ENCODE measurements around the gene BBOX1. TPM values are rescaled to one million over a fixed set of nuclear protein-coding genes. Genes with fewer than 3 reads are reported as not detected.

The BBOX1 gene
- total and polyA plus RNA-seq, 2 of the 8 experiments (the other 6 are each of a cell fraction or from before 2014, with no cell fraction given): not detected

- CTCF ChIA-PET (ENCODE audit: partially characterized antibody): interaction anchor here (0.6 to 1.0 kb wide), 9 partner anchors 13 to 396 kb away, joined by 3 to 5 read pairs (median 3); partner anchors contain the start of genes BBOX1 and FIBIN
- H3K27me3 ChIP-seq (replicated peaks in 1 of 4; ENCODE audit: control insufficient read depth in 3 of 4, extremely low read depth in 1 of 4, insufficient read depth in 3 of 4, low read length in 3 of 4): no peaks in the 10 kb centered on the region
- H3K4me2 ChIP-seq (ENCODE audit: insufficient read depth in 1 of 2, low read depth in 2 of 2, low read length in 2 of 2): no peak overlapping the region
- no peak for TF ChIP-seq ZNF274 (IDR thresholded peaks at IDR 0.05; ENCODE audit: borderline replicate concordance, extremely low read depth, low read length)
- TF ChIP-seq TAF1 (IDR thresholded peaks at IDR 0.05; ENCODE audit: low read depth, low read length): no peak
- peak in 1 of 3 experiments; percentile 5; a peak in 2 of 4 replicates for TF ChIP-seq CTCF (IDR thresholded peaks at IDR 0.05; ENCODE audit: control extremely low read depth in 1 of 3, insufficient read depth in 1 of 3, low read depth in 1 of 3, low read length in 3 of 3)
Observed at GRCh38 chr11:27124514-27125264, 84.1 kb downstream of the BBOX1 start.

More at GRCh38 chr11:27124514-27125264, 84.1 kb downstream of the BBOX1 start:
- H3K79me2 ChIP-seq (ENCODE audit: control insufficient read depth in 1 of 2, insufficient read depth in 2 of 2, low read length in 2 of 2): no peaks in the 10 kb centered on the region
- no peak overlapping the region for H2AK5ac ChIP-seq (ENCODE audit: low read depth, low read length)
- H3K79me1 ChIP-seq (ENCODE audit: low read depth, low read length): no peaks in the 10 kb centered on the region
- H2BK15ac ChIP-seq (ENCODE audit: low read length): no peak overlapping the region
- no peak overlapping the region for H4K91ac ChIP-seq (replicated peaks; ENCODE audit: insufficient read length, low read length)
- no peak overlapping the region for H2AFZ ChIP-seq (ENCODE audit: low read length)
- H2BK12ac ChIP-seq (ENCODE audit: low read depth, low read length): no peak overlapping the region
- peaks cover 0 to 5% (median 0%) of the 10 kb centered on the region in 4 experiments; a peak in 1 of 7 replicates for H3K4me1 ChIP-seq (replicated peaks in 1 of 4; ENCODE audit: control insufficient read depth in 3 of 4, insufficient read depth in 4 of 4, low read length in 3 of 4)
- no peaks in the 10 kb centered on the region for H4K20me1 ChIP-seq (replicated peaks in 1 of 2; ENCODE audit: control insufficient read depth in 1 of 2, insufficient read depth in 2 of 2, low read length in 2 of 2)
- DNase-seq (ENCODE audit: low read depth in 1 of 2, low spot score in 2 of 2): no peak
- H3K4me3 ChIP-seq (ENCODE audit: extremely low read depth in 1 of 4, insufficient read depth in 2 of 4, low read depth in 3 of 4, low read length in 4 of 4): no peak overlapping the region
- no peak overlapping the region for H3K9ac ChIP-seq (replicated peaks in 1 of 4; ENCODE audit: extremely low read depth in 1 of 4, low read depth in 3 of 4, low read length in 3 of 4)
- no peaks in the 10 kb centered on the region for H3K9me3 ChIP-seq (ENCODE audit: insufficient read depth in 2 of 2, low read depth in 1 of 2, low read length in 1 of 2)
- no peaks in the 10 kb centered on the region for H3K23me2 ChIP-seq (ENCODE audit: low read depth, low read length)
- no peak overlapping the region for H4K8ac ChIP-seq (ENCODE audit: extremely low read depth, insufficient read depth, low read length)
- H3K14ac ChIP-seq (ENCODE audit: insufficient read length): no peak overlapping the region
- WGBS, 2 experiments (ENCODE audit: extremely low coverage in 1 of 2, insufficient coverage in 1 of 2, insufficient read length in 1 of 2, insufficient replicate concordance in 2 of 2, low coverage in 1 of 2, low lambda C conversion rate in 2 of 2, missing lambda C conversion rate in 1 of 2): 81% methylated on average over 7 of the region's 7 CpGs; no CpG with 5 or more reads in 1 of the 2 experiments
- H3K4ac ChIP-seq (replicated peaks; ENCODE audit: insufficient read length, low read depth, low read length): no peak overlapping the region
- H2BK20ac ChIP-seq (ENCODE audit: low read length): no peak overlapping the region
- no peak for FAIRE-seq
- POLR2A ChIA-PET (ENCODE audit: partially characterized antibody): no interaction called here
- H3K36me3 ChIP-seq (ENCODE audit: control insufficient read depth in 2 of 4, insufficient read depth in 4 of 4, low read length in 3 of 4): no peaks in the 10 kb centered on the region
- H3K56ac ChIP-seq (replicated peaks; ENCODE audit: insufficient read length, low read depth, low read length): no peak overlapping the region
- H2BK120ac ChIP-seq (replicated peaks; ENCODE audit: low read depth, low read length): no peak overlapping the region
- no peak overlapping the region for H2BK5ac ChIP-seq (ENCODE audit: low read depth, low read length)
- H3K23ac ChIP-seq (ENCODE audit: insufficient read length): no peak overlapping the region
- no peak overlapping the region for H3K27ac ChIP-seq (ENCODE audit: low read depth, low read length)
- H3K18ac ChIP-seq (ENCODE audit: extremely low read depth, low read length): no peak overlapping the region
- no peak overlapping the region for H4K5ac ChIP-seq (ENCODE audit: insufficient read length, low read depth, low read length)

Measured in H1 (cell line).